Endothelial cell of umbilical vein (primary cell): ENCODE data around the gene UBASH3B. TPM values are rescaled to one million over a fixed set of nuclear protein-coding genes. Genes with fewer than 3 reads are reported as not detected.

Experiments
- BruUV-seq: library from RNA; stranded (reverse); fragments of 400-500 nt; replicated peaks from 2 replicates; lab custom pipeline; 2021; lab: Mats Ljungman, UMichigan
- CTCF ChIA-PET: fragments of 300-600, 350-600 bp; sonication (Branson Sonifier 250); formaldehyde crosslinking; loops from one replicate; lab custom pipeline; 2021; ENCODE audit warnings: antibody characterized with exemption, inconsistent platforms; lab: Charles Lee
- POLR2A ChIA-PET: fragments of 300-600, 350-600 bp; sonication (Branson Sonifier 250); formaldehyde crosslinking; loops from one replicate; lab custom pipeline; 2021; ENCODE audit warnings: antibody characterized with exemption, inconsistent platforms; lab: Charles Lee
- DNase-seq: peaks from one replicate; pipeline ENCODE4 v3.0.0-alpha.2; 2011; ENCODE audit warnings: low read depth, low spot score
- FAIRE-seq: peaks from 2 replicates; lab custom pipeline; 2011; peaks lifted over from hg19 to GRCh38; lab: Jason Lieb, UNC
- H2AFZ ChIP-seq: 2 replicates; pipeline ENCODE4 v1.6.0; 2012; ENCODE audit warnings: low read depth, low read length, control low read depth, inconsistent platforms
- H3K27ac ChIP-seq: 2 replicates; pipeline ENCODE4 v1.5.1; 2011; ENCODE audit warnings: low read depth, mild to moderate bottlenecking, control low read depth, low read length, moderate library complexity; ENCODE audit not compliant: insufficient read depth
- H3K27me3 ChIP-seq, 2 experiments: 2 replicates each; pipeline versions ENCODE4 v1.6.0 to v1.6.1; 2011; ENCODE audit warnings: low read length in 2 of 2, mixed read lengths in 1 of 2; ENCODE audit not compliant: control insufficient read depth in 2 of 2, insufficient read depth in 2 of 2
- H3K36me3 ChIP-seq, 2 experiments: 2 replicates in 1 of 2; 3 replicates in 1 of 2; pipeline ENCODE4 v1.5.1; 2011; ENCODE audit warnings: low read length in 2 of 2, mild to moderate bottlenecking in 1 of 2, moderate library complexity in 1 of 2; ENCODE audit not compliant: control insufficient read depth in 2 of 2, insufficient read depth in 2 of 2; ENCODE audit errors: extremely low read depth in 1 of 2
- H3K4me1 ChIP-seq: 3 replicates; pipeline ENCODE4 v1.5.1; 2011; ENCODE audit warnings: mild to moderate bottlenecking, low read length; ENCODE audit not compliant: control insufficient read depth, insufficient read depth; ENCODE audit errors: extremely low read depth
- H3K4me2 ChIP-seq: 2 replicates; pipeline ENCODE4 v1.6.1; 2011; ENCODE audit warnings: low read length, control low read depth, mixed read lengths; ENCODE audit not compliant: insufficient read depth
- H3K4me3 ChIP-seq, 3 experiments: fragments of 200-600 bp in 1 of 3; sonication (generic), shearing (Covaris generic) in 1 of 3; replicated peaks in 1 of 3; 2 replicates each; pipeline ENCODE4 v1.5.1; 2011 to 2016; ENCODE audit warnings: control low read depth in 3 of 3, low read length in 3 of 3, mild to moderate bottlenecking in 2 of 3, inconsistent platforms in 1 of 3, low read depth in 1 of 3, moderate library complexity in 1 of 3; ENCODE audit not compliant: insufficient read depth in 1 of 3
- H3K79me2 ChIP-seq: 2 replicates; pipeline ENCODE4 v1.6.0; 2012; ENCODE audit warnings: low read length, inconsistent platforms; ENCODE audit not compliant: control insufficient read depth, insufficient read depth
- H3K9ac ChIP-seq: replicated peaks from 2 replicates; pipeline ENCODE3; 2011; ENCODE audit warnings: low read length, control low read depth; ENCODE audit not compliant: insufficient read depth; ENCODE audit errors: extremely low read depth
- H3K9me1 ChIP-seq: replicated peaks from 3 replicates; pipeline ENCODE4 v1.6.0; 2011; ENCODE audit warnings: mild to moderate bottlenecking, low read length; ENCODE audit not compliant: control insufficient read depth, insufficient read depth; ENCODE audit errors: extremely low read depth
- H3K9me3 ChIP-seq: replicated peaks from 2 replicates; pipeline ENCODE4 v1.5.1; 2012; ENCODE audit warnings: low read length, inconsistent platforms; ENCODE audit not compliant: control insufficient read depth, insufficient read depth
- H4K20me1 ChIP-seq: replicated peaks from 2 replicates; pipeline ENCODE3; 2011; ENCODE audit warnings: mild to moderate bottlenecking, low read length; ENCODE audit not compliant: control insufficient read depth, insufficient read depth; ENCODE audit errors: extremely low read depth
- EZH2 ChIP-seq: IDR thresholded peaks from 2 replicates; pipeline ENCODE4 v1.6.1; 2012; ENCODE audit warnings: borderline replicate concordance, low read depth, mild to moderate bottlenecking, moderate library complexity, low read length, inconsistent platforms; ENCODE audit not compliant: severe bottlenecking
- FOS ChIP-seq: IDR thresholded peaks from 2 replicates; pipeline ENCODE4 v1.6.1; 2011; ENCODE audit warnings: mild to moderate bottlenecking, low read length, moderate library complexity, borderline replicate concordance; ENCODE audit not compliant: insufficient read depth
- GATA2 ChIP-seq: IDR thresholded peaks from 2 replicates; pipeline ENCODE4 v1.7.0; 2011; ENCODE audit warnings: low read depth, mild to moderate bottlenecking, moderate library complexity, mixed read lengths, low read length; ENCODE audit not compliant: insufficient read length, insufficient read depth
- JUN ChIP-seq: IDR thresholded peaks from 2 replicates; pipeline ENCODE4 v1.6.1; 2011; ENCODE audit warnings: borderline replicate concordance, low read depth; ENCODE audit not compliant: insufficient read length, insufficient read depth
- POLR2A ChIP-seq: IDR thresholded peaks from 2 replicates; pipeline ENCODE4 v1.6.1; 2012; ENCODE audit warnings: low read depth, mild to moderate bottlenecking, control low read depth, low read length
- POLR2AphosphoS5 ChIP-seq: IDR thresholded peaks from 2 replicates; pipeline ENCODE4 v1.6.1; 2012; ENCODE audit warnings: low read depth, mild to moderate bottlenecking, control low read depth, low read length, moderate library complexity; ENCODE audit not compliant: insufficient read depth
- dilution Hi-C: fragments of 300-500 bp; cut with MboI; formaldehyde crosslinking; loops from one replicate; pipeline ENCODE4 v1.15.0; 2019; ENCODE audit warnings: low sequenced_read_pairs; ENCODE audit not compliant: extremely low pct_ligation_motif_present
- intact Hi-C: fragments of 100-400 bp; cut with micrococcal nuclease; formaldehyde crosslinking; loops from one replicate; pipeline ENCODE4 v1.10.0; 2022
- polyA plus RNA-seq, 4 experiments: library from polyadenylated mRNA; depleted of rRNA in 3 of 4; stranded (reverse) in 3 of 4; unstranded in 1 of 4; fragments of >200 nt; gene quantifications; 2 replicates each; pipeline versions ENCODE4 v1.2.1 to v1.2.3, GENCODE V29; 2011 to 2012; ENCODE audit warnings: missing spikeins in 1 of 4
- total RNA-seq: library from RNA; stranded (reverse); gene quantifications from 2 replicates; pipeline ENCODE4 v1.2.3, GENCODE V29; 2021

Gene UBASH3B
- total and polyA plus RNA-seq, 2 donors (not counting 3 experiments of a cell fraction or from before 2014, with no cell fraction given), result 23.7 to 38.1 TPM

- Histone ChIP-seq H3K4me1 (peaks cover 2% of the 10 kb centered on the region), H3K4me3 (no peak overlapping the region), H4K20me1 (no peaks in the 10 kb centered on the region), H2AFZ (no peak overlapping the region), H3K79me2 (peaks cover 59% of the 10 kb centered on the region), H3K4me2 (no peak overlapping the region), H3K9me3 (no peaks in the 10 kb centered on the region), H3K27ac (no peak overlapping the region), H3K9me1 (no peaks in the 10 kb centered on the region), H3K36me3 (no peaks in the 10 kb centered on the region), H3K27me3 (no peaks in the 10 kb centered on the region), H3K9ac (no peak overlapping the region)
- no TSS peak for BruUV-seq
- FAIRE-seq (no peak), DNase-seq (no peak)
- TF ChIP-seq FOS (no peak), EZH2 (no peak), POLR2A (no peak), JUN (no peak), POLR2AphosphoS5 (no peak), GATA2 (no peak)
- dilution Hi-C loops, result no loop called here
- POLR2A ChIA-PET, result no interaction called here
- intact Hi-C loops, result no loop called here
- CTCF ChIA-PET, result interaction anchor here (1.1 to 3.4 kb wide), 4 partner anchors 8 to 120 kb away, joined by 3 to 11 read pairs (median 4); no protein-coding TSS in a partner anchor
Measured at GRCh38 chr11:122661182-122661945, 5.8 kb downstream of the UBASH3B start.
